HTR-8/SVneo (cell line): ENCODE data around the gene GAB3.

Experiments used
- DNase-seq: peaks from one replicate; pipeline ENCODE4 v3.0.0; 2011; ENCODE audit warnings: low spot score, mixed read lengths; ENCODE audit not compliant: insufficient read length
- FAIRE-seq: peaks from 2 replicates; lab custom pipeline; 2011; peaks lifted over from hg19 to GRCh38; lab: Jason Lieb, UNC

GAB3 gene

GRCh38 chrX:154758696-154759095 is 7.8 kb upstream of the GAB3 start:
- no peak for FAIRE-seq
- DNase-seq = no peak

GRCh38 chrX:154751669-154752271 is 893 bp upstream of the GAB3 start:
- no peak for FAIRE-seq
- no peak for DNase-seq

DNA sequence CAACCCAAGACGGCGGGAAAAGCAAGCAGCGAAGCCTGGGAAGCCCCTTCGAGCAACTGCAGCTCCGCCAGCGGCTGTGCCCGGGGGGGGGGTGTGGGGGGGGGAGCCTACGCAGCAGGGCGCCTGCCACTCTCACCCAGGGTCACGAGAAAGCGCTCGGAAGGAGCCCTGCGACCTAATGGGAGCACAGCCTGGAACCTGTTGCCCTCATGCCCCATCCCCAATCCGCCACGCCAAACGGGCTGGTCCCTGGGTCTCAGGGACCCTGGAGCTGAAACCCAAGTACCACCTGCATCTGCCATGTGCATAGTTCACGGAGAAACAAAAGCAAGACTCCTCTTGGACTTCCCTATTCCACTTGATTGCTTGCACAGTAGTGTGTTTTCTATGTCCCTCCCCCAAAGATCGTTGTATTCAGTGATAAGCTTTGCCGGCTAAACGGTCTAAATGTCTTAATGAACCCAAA is 359 bp upstream of the GAB3 start:
- FAIRE-seq (no peak), DNase-seq (no peak)

- no peak for DNase-seq
- FAIRE-seq = no peak
Observed at GRCh38 chrX:154749856-154750255, 1.0 kb downstream of the GAB3 start.

- DNase-seq (no peak), FAIRE-seq (no peak)
Observed at GRCh38 chrX:154748712-154749339, 2.1 kb downstream of the GAB3 start.

GRCh38 chrX:154742613-154743012 is 8.3 kb downstream of the GAB3 start:
- DNase-seq = no peak
- no peak for FAIRE-seq

- FAIRE-seq = no peak
Observed at GRCh38 chrX:154739952-154740465, 10.9 kb downstream of the GAB3 start.

DNA sequence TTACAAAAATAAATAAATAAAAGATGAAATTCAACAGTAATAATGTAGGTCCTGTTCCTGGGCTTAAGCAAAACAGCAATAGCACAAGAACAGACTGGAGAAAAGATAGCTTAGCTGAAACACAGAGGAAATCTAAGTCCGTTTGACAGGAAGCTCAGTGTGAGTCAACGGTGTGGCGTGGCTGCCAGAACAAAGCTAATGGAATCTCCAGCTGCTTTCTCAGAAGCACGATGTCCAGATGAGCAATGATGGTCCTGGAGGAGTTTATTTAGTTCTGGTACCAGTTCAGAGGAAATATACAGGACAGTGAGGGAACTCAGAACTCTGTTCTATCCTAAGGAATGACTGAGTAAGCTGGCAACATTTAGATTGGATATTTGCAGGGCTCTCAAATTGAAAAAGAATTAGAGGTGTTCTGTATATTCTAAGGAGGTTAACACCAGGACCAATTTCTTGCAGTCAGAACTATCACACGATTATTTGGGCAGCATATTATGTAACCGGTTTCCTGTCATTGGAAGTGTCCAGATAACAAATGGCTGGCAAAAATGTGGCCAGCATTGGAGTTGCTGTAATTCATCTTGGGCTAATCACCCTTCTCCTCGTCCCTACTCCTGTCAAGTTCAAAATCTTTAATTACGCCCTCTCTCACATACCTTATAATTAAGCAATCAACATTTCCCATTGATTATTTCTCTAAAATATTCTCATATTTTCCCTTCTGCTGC is 12.7 kb downstream of the GAB3 start:
- no peak for DNase-seq
- FAIRE-seq = no peak

More at GRCh38 chrX:154739952-154740465, 10.9 kb downstream of the GAB3 start:
- no peak for DNase-seq

DNA sequence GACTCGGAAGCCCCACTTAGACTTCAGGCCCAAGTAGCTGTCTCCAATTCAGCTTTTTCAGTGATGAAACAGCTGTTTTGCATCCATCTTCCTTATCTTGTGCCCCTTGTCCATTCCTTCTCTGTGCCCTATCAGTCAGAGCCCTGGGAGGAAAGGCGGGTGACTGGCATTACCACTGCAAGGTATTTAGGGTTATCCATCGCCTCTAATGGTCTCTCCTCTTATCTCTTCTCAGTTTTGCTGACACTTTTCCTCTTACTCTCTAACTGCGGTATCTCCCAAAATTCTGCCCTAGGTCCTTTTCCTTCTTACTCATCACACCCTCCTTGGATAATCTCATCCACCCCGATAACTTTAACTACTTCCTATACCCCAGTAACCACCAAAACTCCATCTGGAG is 13.7 kb downstream of the GAB3 start:
- FAIRE-seq = no peak
- no peak for DNase-seq

DNA sequence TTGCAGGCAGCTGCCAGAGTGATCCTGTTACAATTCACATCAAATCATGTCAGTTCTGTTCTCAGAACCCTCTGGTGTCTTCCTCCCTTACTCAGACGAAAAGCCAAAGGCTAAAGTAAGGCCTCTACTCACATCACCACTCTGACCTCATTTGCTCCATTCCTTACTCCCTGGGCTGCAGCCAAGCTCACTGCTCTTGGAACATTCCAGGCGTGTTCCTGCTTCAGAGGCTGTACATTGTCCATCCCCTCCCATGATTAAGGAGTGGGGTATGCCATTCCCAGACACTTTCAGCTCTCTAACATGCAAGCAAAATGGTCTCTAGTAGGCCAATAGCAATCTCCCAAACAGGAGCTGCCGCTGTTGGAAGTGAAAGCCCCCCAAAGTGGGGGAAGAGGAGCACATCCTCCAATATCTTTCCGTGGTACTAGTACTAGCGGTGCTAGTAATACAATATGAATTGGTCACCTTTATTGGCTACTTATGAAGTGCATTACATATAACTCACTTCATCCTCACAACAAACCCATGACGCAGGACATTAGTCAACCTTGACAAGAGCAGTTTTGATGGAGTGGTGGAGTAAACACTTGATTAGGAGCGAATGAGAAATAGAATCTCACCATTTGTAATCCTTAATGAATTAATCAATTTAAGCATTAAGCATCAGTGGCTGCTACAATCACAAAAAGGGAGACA is 15.0 kb downstream of the GAB3 start:
- DNase-seq = no peak

GRCh38 chrX:154734061-154734781 is 16.7 kb downstream of the GAB3 start:
- no peak for DNase-seq
- no peak for FAIRE-seq

More for the DNA sequence above, 15.0 kb downstream of the GAB3 start:
- no peak for FAIRE-seq

- no peak for DNase-seq
- FAIRE-seq = no peak
Observed at GRCh38 chrX:154733066-154733425, 17.8 kb downstream of the GAB3 start.

DNA sequence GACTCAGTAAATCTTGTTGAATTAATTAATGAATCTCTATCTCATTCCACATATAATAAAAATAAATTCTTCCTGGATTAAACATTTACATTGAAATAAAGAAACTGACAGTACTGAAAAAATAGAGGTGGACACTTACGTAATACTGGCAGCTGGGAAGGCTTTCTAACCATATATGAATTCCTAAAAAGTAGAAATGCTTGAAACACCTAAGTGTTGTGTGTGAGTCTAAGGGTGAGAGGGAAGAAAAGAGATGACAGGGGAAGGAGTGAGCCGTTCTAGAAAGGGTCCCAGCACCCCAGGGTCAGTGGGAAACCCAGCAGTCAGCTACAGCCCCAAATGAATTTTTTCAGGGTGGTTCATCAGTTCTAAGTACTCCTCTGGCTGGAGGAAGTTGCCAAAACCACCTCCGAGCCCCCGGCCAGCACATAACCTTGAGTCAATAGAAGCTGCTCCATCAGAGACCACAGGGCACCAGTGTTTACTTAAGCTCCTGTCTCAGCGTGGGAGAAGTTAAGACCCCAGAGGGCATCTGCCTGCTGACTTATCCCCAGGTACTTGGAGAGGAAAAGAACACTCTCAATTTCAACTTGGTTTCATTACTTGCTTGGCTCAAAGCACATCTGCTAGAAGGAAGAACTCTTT is 18.3 kb downstream of the GAB3 start:
- DNase-seq (no peak), FAIRE-seq (no peak)

- FAIRE-seq (no peak), DNase-seq (no peak)
Observed at GRCh38 chrX:154731881-154732280, 19.0 kb downstream of the GAB3 start.

GRCh38 chrX:154731184-154731583 is 19.7 kb downstream of the GAB3 start:
- DNase-seq (no peak), FAIRE-seq (no peak)

GRCh38 chrX:154730253-154730891 is 20.5 kb downstream of the GAB3 start:
- FAIRE-seq (no peak), DNase-seq (no peak)

- DNase-seq = no peak
- no peak for FAIRE-seq
Observed at GRCh38 chrX:154729439-154729838, 21.4 kb downstream of the GAB3 start.

- DNase-seq = no peak
- no peak for FAIRE-seq
Observed at GRCh38 chrX:154728431-154729190, 22.3 kb downstream of the GAB3 start.
